Sciatic nerve (tissue), 2 donors: ENCODE results near the gene MBOAT2. TPM values are rescaled to one million over a fixed set of nuclear protein-coding genes. Genes with fewer than 3 reads are reported as not detected.

ENCODE experiments used
- ATAC-seq: fragments of 200-7000 bp; cut with Tn5 transposase; one replicate; pipeline ENCODE4 v1.9.1; 2020; ENCODE audit warnings: mild to moderate bottlenecking, moderate library complexity
- DNase-seq: peaks from one replicate; pipeline ENCODE4 v3.0.0-alpha.2; 2020; ENCODE audit warnings: low spot score
- intact Hi-C: fragments of 100-400 bp; cut with DNase I; formaldehyde crosslinking; loops from one replicate; pipeline ENCODE4 v1.14.2; 2022
- total RNA-seq: library from RNA; stranded (reverse); fragmentation: NEBNext Ultra II Directional; extraction: Animal tissue kit (Norgen Biotek cat#: 25700); gene quantifications from one replicate; pipeline ENCODE4 v1.2.1, GENCODE V29; 2021
- donor health status: DM: no; HTN: no; CAD: no.
- donor health status: DM: no; HTN: no; CAD: no.

Gene MBOAT2
- total RNA-seq, 1 donor from 2014 or later, result 67.6 TPM

- no peak for ATAC-seq
- intact Hi-C loops, result no loop called here
- DNase-seq, result no peak
Observed at GRCh38 chr2:8819194-8819593, 184.3 kb downstream of the MBOAT2 start.

- intact Hi-C loops, result no loop called here
- ATAC-seq (no peak), DNase-seq (no peak)
Observed at GRCh38 chr2:8817221-8817620, 186.3 kb downstream of the MBOAT2 start.

- intact Hi-C loops, result no loop called here
- DNase-seq (no peak), ATAC-seq (no peak)
Observed at GRCh38 chr2:8806885-8807704, 196.4 kb downstream of the MBOAT2 start.

- no peak for ATAC-seq
- intact Hi-C loops, result no loop called here
Observed at GRCh38 chr2:8805278-8806210, 197.9 kb downstream of the MBOAT2 start.

GRCh38 chr2:8803658-8804379 is 199.7 kb downstream of the MBOAT2 start:
- no peak for DNase-seq
- no peak for ATAC-seq
- intact Hi-C loops, result no loop called here

More at GRCh38 chr2:8805278-8806210, 197.9 kb downstream of the MBOAT2 start:
- DNase-seq, result no peak

- ATAC-seq, result no peak
- intact Hi-C loops, result no loop called here
- DNase-seq, result no peak
Observed at GRCh38 chr2:8802741-8803140, 200.7 kb downstream of the MBOAT2 start.

Other genes with a start within 250 kb of the MBOAT2 start
- 91.6 TPM for gene KIDINS220, start 166.1 kb downstream of the MBOAT2 start, total RNA-seq
- gene ASAP2, start 203.1 kb upstream of the MBOAT2 start, total RNA-seq, result 47.1 TPM